Nucleus accumbens (tissue), 56 donors: ENCODE measurements around the gene FAM237B.

Experiments
- DNase-seq, 56 donors: peaks; one replicate each; lab custom pipeline; 2025; lab: John Stamatoyannopoulos, UW

Gene FAM237B

GRCh38 chr7:90298145-90299038 is 22.7 kb downstream of the FAM237B start:
- DNase-seq: no peak

- DNase-seq: no peak
Observed at GRCh38 chr7:90290244-90291113, 30.6 kb downstream of the FAM237B start.

GRCh38 chr7:90288154-90288553 is 33.0 kb downstream of the FAM237B start:
- no peak for DNase-seq

GRCh38 chr7:90276033-90276728 is 44.9 kb downstream of the FAM237B start:
- DNase-seq: no peak

GRCh38 chr7:90274161-90274560 is 46.9 kb downstream of the FAM237B start:
- DNase-seq: no peak

GRCh38 chr7:90272242-90272641 is 48.9 kb downstream of the FAM237B start:
- DNase-seq: no peak

GRCh38 chr7:90271753-90272152 is 49.4 kb downstream of the FAM237B start:
- no peak for DNase-seq

- DNase-seq: no peak
Observed at GRCh38 chr7:90270431-90271178, 50.5 kb downstream of the FAM237B start.

- DNase-seq: no peak
Observed at GRCh38 chr7:90269163-90269562, 51.9 kb downstream of the FAM237B start.

- DNase-seq: no peak
Observed at GRCh38 chr7:90267263-90267858, 53.7 kb downstream of the FAM237B start.

- no peak for DNase-seq
Observed at GRCh38 chr7:90266808-90267207, 54.3 kb downstream of the FAM237B start.
